Neural cell (in vitro differentiated cells): ENCODE results near the gene MBD5. TPM values are rescaled to one million over a fixed set of nuclear protein-coding genes. Genes with fewer than 3 reads are reported as not detected.
"Not testable (repeated sequence)": the region's sequence is repeated elsewhere in the genome, so short reads cannot be mapped to it uniquely, and the experiment has no call there.

Source experiments
- H2AFZ ChIP-seq: fragments of 200-600, 300-800 bp; sonication (generic), shearing (Covaris generic); 2 replicates; pipeline ENCODE4 v1.6.0; 2014; ENCODE audit warnings: low read depth, mild to moderate bottlenecking, antibody characterized with exemption, low read length, moderate library complexity
- H3F3A ChIP-seq: fragments of 200-600 bp; shearing (Covaris generic); 2 replicates; pipeline ENCODE4 v1.6.1; 2016; ENCODE audit warnings: mild to moderate bottlenecking, moderate library complexity, mixed read lengths, antibody characterized with exemption, low read length; ENCODE audit not compliant: insufficient read depth, poor library complexity, severe bottlenecking
- H3K27ac ChIP-seq: fragments of 200-600, 300-800 bp; sonication (generic), shearing (Covaris generic); 2 replicates; pipeline ENCODE4 v1.5.1; 2014; ENCODE audit warnings: mild to moderate bottlenecking, low read length, moderate library complexity
- H3K27me3 ChIP-seq: fragments of 300-800, 200-600 bp; sonication (generic), shearing (Covaris generic); 2 replicates; pipeline ENCODE4 v1.6.0; 2014; ENCODE audit warnings: mild to moderate bottlenecking, low read depth, low read length, moderate library complexity; ENCODE audit not compliant: insufficient read depth
- H3K36me3 ChIP-seq: fragments of 300-800, 200-600 bp; sonication (generic), shearing (Covaris generic); 2 replicates; pipeline ENCODE4 v1.5.1; 2014; ENCODE audit warnings: mild to moderate bottlenecking, antibody characterized with exemption, low read length, moderate library complexity; ENCODE audit not compliant: insufficient read depth
- H3K4me2 ChIP-seq: fragments of 300-800, 200-600 bp; sonication (generic), shearing (Covaris generic); 2 replicates; pipeline ENCODE4 v1.6.0; 2014; ENCODE audit warnings: mild to moderate bottlenecking, low read length
- H3K4me3 ChIP-seq: fragments of 300-800, 200-600 bp; sonication (generic), shearing (Covaris generic); 2 replicates; pipeline ENCODE4 v1.5.1; 2014; ENCODE audit warnings: mild to moderate bottlenecking, low read length, moderate library complexity
- H3K79me2 ChIP-seq: fragments of 200-600 bp; shearing (Covaris generic); replicated peaks from 2 replicates; pipeline ENCODE4 v1.6.0; 2014; ENCODE audit warnings: mild to moderate bottlenecking, low read length, moderate library complexity; ENCODE audit not compliant: insufficient read depth
- H3K9ac ChIP-seq: fragments of 300-800, 200-600 bp; sonication (generic), shearing (Covaris generic); 2 replicates; pipeline ENCODE4 v1.6.1; 2016; ENCODE audit warnings: mild to moderate bottlenecking, low read length, mixed read lengths
- H3K9me2 ChIP-seq: fragments of 200-600 bp; shearing (Covaris generic); 2 replicates; pipeline ENCODE4 v1.6.1; 2016; ENCODE audit warnings: mild to moderate bottlenecking, low read length, mixed read lengths; ENCODE audit not compliant: insufficient read depth
- H3K9me3 ChIP-seq: fragments of 200-600, 300-800 bp; sonication (generic), shearing (Covaris generic); 2 replicates; pipeline ENCODE4 v1.6.1; 2016; ENCODE audit warnings: mild to moderate bottlenecking, mixed run types, low read length, moderate library complexity, mixed read lengths
- H4K20me1 ChIP-seq: fragments of 200-600 bp; shearing (Covaris generic); 2 replicates; pipeline ENCODE4 v1.6.1; 2016; ENCODE audit warnings: mild to moderate bottlenecking, mixed run types; ENCODE audit not compliant: insufficient read depth
- EP300 ChIP-seq: fragments of 450-650 bp; conservative IDR thresholded peaks from 2 replicates; pipeline ENCODE4 v1.6.1; 2014; ENCODE audit warnings: antibody characterized with exemption, mild to moderate bottlenecking, moderate library complexity; ENCODE audit not compliant: poor library complexity, severe bottlenecking
- EZH2 ChIP-seq: fragments of 200-600, 300-800 bp; shearing (Covaris generic), sonication (generic); IDR thresholded peaks from 2 replicates; pipeline ENCODE4 v1.6.1; 2014; ENCODE audit warnings: antibody characterized with exemption, low read length, borderline replicate concordance, mild to moderate bottlenecking; ENCODE audit not compliant: insufficient read depth, poor library complexity, severe bottlenecking
- MXI1 ChIP-seq: fragments of 450-650 bp; conservative IDR thresholded peaks from 2 replicates; pipeline ENCODE4 v1.6.1; 2014; ENCODE audit warnings: antibody characterized with exemption, mild to moderate bottlenecking; ENCODE audit not compliant: poor library complexity, severe bottlenecking
- POLR2AphosphoS5 ChIP-seq: IDR thresholded peaks from 2 replicates; pipeline ENCODE4 v1.6.1; 2012
- RAD21 ChIP-seq: fragments of 450-650 bp; conservative IDR thresholded peaks from 2 replicates; pipeline ENCODE4 v1.6.1; 2014; ENCODE audit warnings: antibody characterized with exemption, mild to moderate bottlenecking, moderate library complexity
- SMC3 ChIP-seq: fragments of 450-650 bp; conservative IDR thresholded peaks from 2 replicates; pipeline ENCODE4 v1.6.1; 2014; ENCODE audit warnings: antibody characterized with exemption, mild to moderate bottlenecking, moderate library complexity; ENCODE audit not compliant: poor library complexity
- TAF1 ChIP-seq: IDR thresholded peaks from 2 replicates; pipeline ENCODE4 v1.6.1; 2012; ENCODE audit warnings: low read depth
- polyA plus RNA-seq: library from polyadenylated mRNA; depleted of rRNA; stranded (reverse); fragments of >200 nt; gene quantifications from 2 replicates; pipeline ENCODE4 v1.2.3, GENCODE V29; 2014
- TF ChIP-seq, protein P1 (sequence below): fragments of 450-650 bp; IDR thresholded peaks from 2 replicates; pipeline ENCODE4 v1.5.1; 2014; ENCODE audit warnings: antibody characterized with exemption, mild to moderate bottlenecking, moderate library complexity; ENCODE audit not compliant: poor library complexity, severe bottlenecking
- TF ChIP-seq, protein P2 (sequence below): IDR thresholded peaks from 2 replicates; pipeline ENCODE4 v1.6.1; 2012; ENCODE audit warnings: borderline replicate concordance

Gene MBD5
- polyA plus RNA-seq, 1 donor from 2014 or later, result 9.7 TPM

DNA sequence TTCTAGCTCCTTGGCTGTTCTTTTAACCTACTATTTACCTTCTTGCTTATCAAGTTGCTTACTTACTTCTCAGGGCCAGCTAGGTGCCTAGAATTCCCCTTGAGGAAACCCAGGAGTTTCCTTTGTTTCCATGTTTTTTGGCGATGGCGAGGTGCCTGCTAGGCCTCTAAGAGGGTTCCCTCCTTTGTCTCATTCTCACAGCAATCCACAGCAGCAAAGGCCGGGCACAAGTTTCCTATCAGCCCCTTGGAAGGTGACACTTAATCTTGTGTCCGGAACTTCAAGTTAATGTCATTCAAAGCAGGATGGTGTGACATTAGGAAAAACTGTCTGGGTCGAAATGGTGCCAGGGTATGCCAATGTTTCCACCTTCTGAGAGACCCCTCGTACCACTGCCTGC lies 521.7 kb downstream of the MBD5 start:
- no peak overlapping the region for H2AFZ ChIP-seq
- H3K4me3 ChIP-seq, result no peak overlapping the region
- no peaks in the 10 kb centered on the region for H3F3A ChIP-seq
- no peaks in the 10 kb centered on the region for H3K9me3 ChIP-seq
- H3K4me2 ChIP-seq, result no peak overlapping the region
- no peak overlapping the region for H3K27ac ChIP-seq
- H3K9me2 ChIP-seq, result no peaks in the 10 kb centered on the region
- no peak overlapping the region for H3K9ac ChIP-seq
- H3K36me3 ChIP-seq, result no peaks in the 10 kb centered on the region
- no peaks in the 10 kb centered on the region for H3K27me3 ChIP-seq
- TF ChIP-seq POLR2AphosphoS5 (no peak), EP300 (no peak), TAF1 (no peak), RAD21 (no peak), MXI1 (no peak)
- no peaks in the 10 kb centered on the region for H3K79me2 ChIP-seq
- no peaks in the 10 kb centered on the region for H4K20me1 ChIP-seq

DNA sequence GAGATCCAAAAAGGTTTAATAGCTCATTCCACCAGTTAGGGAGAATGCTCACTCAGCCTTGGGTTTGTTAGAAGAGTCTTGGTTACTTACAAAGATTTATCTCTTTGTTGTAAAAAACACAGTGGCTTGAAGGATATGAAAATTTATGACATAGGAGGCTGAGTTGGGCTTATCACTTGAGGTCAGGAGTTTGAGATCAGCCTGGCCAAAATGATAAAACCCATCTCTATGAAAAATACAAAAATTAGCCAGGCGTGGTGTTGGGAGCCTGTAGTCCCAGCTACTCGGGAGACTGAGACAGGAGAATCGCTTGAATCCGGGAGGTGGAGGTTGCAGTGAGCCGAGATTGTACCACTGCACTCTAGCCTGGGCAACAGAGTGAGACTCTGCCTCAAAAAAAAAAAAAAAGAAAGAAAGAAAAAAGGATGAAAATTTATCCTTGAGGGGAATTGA lies 522.2 kb downstream of the MBD5 start:
- H3K79me2 ChIP-seq, H3K9me3 ChIP-seq, H3K27ac ChIP-seq, H3K9ac ChIP-seq, H3F3A ChIP-seq, H3K36me3 ChIP-seq, H3K4me2 ChIP-seq, H3K9me2 ChIP-seq, H2AFZ ChIP-seq, H4K20me1 ChIP-seq, H3K4me3 ChIP-seq, H3K27me3 ChIP-seq: not testable (repeated sequence)

DNA sequence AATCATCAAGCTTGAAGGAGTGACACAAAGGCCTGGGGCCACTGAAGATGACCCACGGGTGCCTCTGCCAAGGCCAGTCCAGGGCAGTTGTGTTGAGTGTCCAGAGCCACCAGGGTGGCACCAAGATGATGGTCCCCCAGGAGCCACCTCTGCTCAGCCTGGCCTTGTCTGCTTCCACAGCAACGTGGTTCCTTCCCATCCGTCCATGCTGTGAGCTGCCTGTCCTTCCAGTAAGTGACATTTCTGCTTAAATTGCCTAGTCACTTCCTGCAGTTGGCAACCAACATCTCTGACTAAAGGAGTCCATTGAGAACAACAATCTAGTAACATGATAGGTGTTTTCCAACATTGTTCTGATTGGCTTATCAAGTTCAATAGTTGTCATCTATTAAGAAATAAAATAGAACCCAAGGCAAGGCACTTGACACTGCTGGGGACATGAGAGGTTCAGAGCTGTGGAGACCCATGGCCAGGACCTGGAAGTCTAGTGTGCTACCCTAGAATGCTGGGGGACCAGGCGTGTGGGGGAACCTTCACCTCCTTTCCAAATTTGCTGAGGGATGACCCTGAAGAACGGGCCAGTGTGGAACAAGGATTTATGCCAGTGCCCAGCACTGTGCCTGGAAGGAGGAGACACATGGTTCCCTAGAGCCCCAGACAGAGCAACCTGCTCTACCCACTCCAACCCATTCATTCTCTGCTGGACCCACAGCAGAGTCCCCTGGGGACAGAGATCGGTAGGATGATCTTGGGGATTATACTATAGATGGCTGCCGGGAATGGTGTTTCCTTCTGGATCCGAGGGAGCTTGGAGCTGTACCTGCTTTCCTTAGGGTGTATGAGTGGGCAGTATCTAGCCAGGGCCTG lies 524.7 kb downstream of the MBD5 start:
- TF ChIP-seq TAF1 (no peak), SMC3 (no peak), EP300 (no peak), MXI1 (no peak), POLR2AphosphoS5 (no peak), RAD21 (no peak), EZH2 (no peak)
- TF ChIP-seq, protein P1, sequence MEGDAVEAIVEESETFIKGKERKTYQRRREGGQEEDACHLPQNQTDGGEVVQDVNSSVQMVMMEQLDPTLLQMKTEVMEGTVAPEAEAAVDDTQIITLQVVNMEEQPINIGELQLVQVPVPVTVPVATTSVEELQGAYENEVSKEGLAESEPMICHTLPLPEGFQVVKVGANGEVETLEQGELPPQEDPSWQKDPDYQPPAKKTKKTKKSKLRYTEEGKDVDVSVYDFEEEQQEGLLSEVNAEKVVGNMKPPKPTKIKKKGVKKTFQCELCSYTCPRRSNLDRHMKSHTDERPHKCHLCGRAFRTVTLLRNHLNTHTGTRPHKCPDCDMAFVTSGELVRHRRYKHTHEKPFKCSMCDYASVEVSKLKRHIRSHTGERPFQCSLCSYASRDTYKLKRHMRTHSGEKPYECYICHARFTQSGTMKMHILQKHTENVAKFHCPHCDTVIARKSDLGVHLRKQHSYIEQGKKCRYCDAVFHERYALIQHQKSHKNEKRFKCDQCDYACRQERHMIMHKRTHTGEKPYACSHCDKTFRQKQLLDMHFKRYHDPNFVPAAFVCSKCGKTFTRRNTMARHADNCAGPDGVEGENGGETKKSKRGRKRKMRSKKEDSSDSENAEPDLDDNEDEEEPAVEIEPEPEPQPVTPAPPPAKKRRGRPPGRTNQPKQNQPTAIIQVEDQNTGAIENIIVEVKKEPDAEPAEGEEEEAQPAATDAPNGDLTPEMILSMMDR, result no peak
- TF ChIP-seq, protein P2, sequence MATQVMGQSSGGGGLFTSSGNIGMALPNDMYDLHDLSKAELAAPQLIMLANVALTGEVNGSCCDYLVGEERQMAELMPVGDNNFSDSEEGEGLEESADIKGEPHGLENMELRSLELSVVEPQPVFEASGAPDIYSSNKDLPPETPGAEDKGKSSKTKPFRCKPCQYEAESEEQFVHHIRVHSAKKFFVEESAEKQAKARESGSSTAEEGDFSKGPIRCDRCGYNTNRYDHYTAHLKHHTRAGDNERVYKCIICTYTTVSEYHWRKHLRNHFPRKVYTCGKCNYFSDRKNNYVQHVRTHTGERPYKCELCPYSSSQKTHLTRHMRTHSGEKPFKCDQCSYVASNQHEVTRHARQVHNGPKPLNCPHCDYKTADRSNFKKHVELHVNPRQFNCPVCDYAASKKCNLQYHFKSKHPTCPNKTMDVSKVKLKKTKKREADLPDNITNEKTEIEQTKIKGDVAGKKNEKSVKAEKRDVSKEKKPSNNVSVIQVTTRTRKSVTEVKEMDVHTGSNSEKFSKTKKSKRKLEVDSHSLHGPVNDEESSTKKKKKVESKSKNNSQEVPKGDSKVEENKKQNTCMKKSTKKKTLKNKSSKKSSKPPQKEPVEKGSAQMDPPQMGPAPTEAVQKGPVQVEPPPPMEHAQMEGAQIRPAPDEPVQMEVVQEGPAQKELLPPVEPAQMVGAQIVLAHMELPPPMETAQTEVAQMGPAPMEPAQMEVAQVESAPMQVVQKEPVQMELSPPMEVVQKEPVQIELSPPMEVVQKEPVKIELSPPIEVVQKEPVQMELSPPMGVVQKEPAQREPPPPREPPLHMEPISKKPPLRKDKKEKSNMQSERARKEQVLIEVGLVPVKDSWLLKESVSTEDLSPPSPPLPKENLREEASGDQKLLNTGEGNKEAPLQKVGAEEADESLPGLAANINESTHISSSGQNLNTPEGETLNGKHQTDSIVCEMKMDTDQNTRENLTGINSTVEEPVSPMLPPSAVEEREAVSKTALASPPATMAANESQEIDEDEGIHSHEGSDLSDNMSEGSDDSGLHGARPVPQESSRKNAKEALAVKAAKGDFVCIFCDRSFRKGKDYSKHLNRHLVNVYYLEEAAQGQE, result no peak
- no peaks in the 10 kb centered on the region for H3F3A ChIP-seq
- no peaks in the 10 kb centered on the region for H3K79me2 ChIP-seq
- H3K4me3 ChIP-seq, result no peak overlapping the region
- no peak overlapping the region for H3K4me2 ChIP-seq
- no peak overlapping the region for H2AFZ ChIP-seq
- no peak overlapping the region for H3K27ac ChIP-seq
- H3K9me3 ChIP-seq, result no peaks in the 10 kb centered on the region
- H3K27me3 ChIP-seq, result no peaks in the 10 kb centered on the region
- no peaks in the 10 kb centered on the region for H4K20me1 ChIP-seq
- no peak overlapping the region for H3K9ac ChIP-seq
- H3K36me3 ChIP-seq, result no peaks in the 10 kb centered on the region
- no peaks in the 10 kb centered on the region for H3K9me2 ChIP-seq
